ENCODE results near the gene CMTM8.
A peak's percentile ranks its signal among the peaks of the same experiment; 100 is the strongest.

The CMTM8 gene

DNA sequence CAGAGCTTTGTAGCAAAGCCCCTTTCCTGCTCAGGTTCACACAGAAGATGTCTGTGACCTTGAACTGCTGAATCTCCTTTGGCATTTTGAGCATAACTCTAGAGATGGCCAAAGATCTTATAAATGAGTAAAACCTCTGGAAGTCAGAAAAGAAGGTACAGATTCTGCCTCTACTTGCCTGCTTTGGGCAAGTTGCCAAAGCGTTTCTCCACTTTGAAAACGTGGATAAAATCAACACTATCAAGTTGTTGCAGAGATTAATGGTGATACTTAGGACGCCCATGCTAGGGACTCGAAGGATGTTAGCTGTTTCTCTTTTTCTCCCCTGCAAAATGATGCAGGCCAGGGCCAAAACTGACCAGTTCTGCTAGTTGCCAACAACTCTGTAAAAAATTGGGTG is 85.1 kb downstream of the CMTM8 start:
- no peak for DNase-seq (ENCODE audit: extremely low read depth, low read depth)
- H3K4me3 ChIP-seq (replicated peaks; ENCODE audit: low read depth, low read length): no peak overlapping the region
- TF ChIP-seq, protein P1, sequence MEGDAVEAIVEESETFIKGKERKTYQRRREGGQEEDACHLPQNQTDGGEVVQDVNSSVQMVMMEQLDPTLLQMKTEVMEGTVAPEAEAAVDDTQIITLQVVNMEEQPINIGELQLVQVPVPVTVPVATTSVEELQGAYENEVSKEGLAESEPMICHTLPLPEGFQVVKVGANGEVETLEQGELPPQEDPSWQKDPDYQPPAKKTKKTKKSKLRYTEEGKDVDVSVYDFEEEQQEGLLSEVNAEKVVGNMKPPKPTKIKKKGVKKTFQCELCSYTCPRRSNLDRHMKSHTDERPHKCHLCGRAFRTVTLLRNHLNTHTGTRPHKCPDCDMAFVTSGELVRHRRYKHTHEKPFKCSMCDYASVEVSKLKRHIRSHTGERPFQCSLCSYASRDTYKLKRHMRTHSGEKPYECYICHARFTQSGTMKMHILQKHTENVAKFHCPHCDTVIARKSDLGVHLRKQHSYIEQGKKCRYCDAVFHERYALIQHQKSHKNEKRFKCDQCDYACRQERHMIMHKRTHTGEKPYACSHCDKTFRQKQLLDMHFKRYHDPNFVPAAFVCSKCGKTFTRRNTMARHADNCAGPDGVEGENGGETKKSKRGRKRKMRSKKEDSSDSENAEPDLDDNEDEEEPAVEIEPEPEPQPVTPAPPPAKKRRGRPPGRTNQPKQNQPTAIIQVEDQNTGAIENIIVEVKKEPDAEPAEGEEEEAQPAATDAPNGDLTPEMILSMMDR (IDR thresholded peaks at IDR 0.05; ENCODE audit: low read depth, low read length, missing control alignments): no peak

DNA sequence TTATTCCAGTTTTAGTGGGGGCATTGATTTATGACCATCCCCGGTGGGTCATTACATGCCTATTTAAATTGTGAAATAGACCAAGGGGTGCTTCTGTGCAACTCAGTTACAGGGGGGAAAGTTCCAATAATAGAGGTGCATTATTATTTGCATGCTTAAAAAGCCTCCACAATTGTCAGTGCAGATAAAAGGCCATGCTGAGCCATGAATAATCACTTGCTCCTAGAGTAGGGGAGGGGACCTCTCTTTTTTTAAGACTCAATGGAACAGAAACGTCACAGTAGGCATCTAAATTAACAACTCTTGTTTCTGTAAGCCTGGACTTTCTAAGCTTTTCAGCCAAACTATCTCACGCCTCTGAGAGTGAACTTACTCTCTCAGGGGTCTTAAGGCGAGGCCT is 86.7 kb downstream of the CMTM8 start:
- TF ChIP-seq, protein P1 (IDR thresholded peaks at IDR 0.05; ENCODE audit: low read depth, low read length, missing control alignments): no peak
- no peak for DNase-seq (ENCODE audit: extremely low read depth, low read depth)
- H3K4me3 ChIP-seq (replicated peaks; ENCODE audit: low read depth, low read length): no peak overlapping the region

DNA sequence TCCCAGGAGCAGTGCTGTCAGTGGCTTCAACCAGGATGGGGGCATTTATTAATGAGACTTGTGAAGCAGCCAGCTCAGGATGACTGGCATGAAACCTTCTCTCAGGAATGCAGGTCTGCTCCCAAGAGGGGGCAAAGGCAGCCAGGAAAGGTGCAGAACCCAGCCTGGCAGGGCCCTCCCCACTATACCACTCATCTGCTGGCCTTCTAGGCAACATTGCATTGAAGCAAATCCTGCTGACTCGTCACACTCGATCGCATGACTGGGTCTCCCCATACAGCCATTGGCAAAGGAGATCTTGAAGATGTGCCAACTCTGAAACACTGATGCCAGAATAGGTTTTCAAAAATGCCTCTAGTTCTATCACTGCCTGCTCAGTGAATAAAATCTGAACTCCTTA is 87.4 kb downstream of the CMTM8 start:
- TF ChIP-seq, protein P1 (IDR thresholded peaks at IDR 0.05; ENCODE audit: low read depth, low read length, missing control alignments): no peak
- H3K4me3 ChIP-seq (replicated peaks; ENCODE audit: low read depth, low read length): no peak overlapping the region
- no peak for DNase-seq (ENCODE audit: extremely low read depth, low read depth)

DNA sequence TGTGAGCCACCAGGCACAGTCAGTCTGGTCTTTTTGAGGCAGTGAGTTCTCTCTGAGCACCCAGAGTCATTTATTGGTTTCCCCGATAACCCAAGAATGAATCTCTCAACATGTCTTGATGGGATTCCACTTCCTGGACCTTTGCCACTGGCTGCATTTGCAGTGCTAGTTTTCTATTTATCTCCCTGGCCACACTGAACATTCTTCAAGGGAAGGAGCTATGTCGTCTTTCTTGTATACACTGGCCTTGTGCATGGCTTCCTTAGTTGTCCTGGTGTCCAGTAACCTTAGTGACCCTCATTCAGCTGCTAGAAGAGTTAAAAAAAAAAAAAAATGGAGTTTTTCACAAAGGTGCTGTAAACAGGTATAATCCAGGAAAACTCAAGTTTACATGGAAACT is 88.3 kb downstream of the CMTM8 start:
- TF ChIP-seq, protein P1 (IDR thresholded peaks at IDR 0.05; ENCODE audit: low read depth, low read length, missing control alignments): no peak
- no peak overlapping the region for H3K4me3 ChIP-seq (replicated peaks; ENCODE audit: low read depth, low read length)
- DNase-seq (ENCODE audit: extremely low read depth, low read depth): no peak

DNA sequence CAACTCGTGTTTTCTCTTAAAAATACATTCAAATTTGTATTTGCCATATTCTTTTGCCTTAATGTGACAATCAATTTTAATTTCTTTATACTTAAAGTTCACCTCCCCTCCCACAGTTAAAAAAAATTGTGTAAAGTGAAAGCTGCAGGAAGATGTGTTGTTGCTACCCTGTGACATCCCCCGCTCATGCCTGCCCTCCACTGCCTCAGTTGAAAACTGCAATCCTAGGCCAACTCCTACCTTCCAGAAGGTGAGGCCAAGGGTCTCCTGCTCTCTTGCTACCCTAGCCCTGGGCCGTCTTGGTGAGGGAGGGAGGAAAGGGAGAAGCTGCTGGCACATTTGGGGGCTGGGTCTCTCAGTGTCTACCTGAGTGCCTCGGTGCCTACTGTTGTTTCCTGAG is 96.2 kb downstream of the CMTM8 start:
- no peak for DNase-seq (ENCODE audit: extremely low read depth, low read depth)
- TF ChIP-seq, protein P1 (IDR thresholded peaks at IDR 0.05; ENCODE audit: low read depth, low read length, missing control alignments): peak; percentile 17

DNA sequence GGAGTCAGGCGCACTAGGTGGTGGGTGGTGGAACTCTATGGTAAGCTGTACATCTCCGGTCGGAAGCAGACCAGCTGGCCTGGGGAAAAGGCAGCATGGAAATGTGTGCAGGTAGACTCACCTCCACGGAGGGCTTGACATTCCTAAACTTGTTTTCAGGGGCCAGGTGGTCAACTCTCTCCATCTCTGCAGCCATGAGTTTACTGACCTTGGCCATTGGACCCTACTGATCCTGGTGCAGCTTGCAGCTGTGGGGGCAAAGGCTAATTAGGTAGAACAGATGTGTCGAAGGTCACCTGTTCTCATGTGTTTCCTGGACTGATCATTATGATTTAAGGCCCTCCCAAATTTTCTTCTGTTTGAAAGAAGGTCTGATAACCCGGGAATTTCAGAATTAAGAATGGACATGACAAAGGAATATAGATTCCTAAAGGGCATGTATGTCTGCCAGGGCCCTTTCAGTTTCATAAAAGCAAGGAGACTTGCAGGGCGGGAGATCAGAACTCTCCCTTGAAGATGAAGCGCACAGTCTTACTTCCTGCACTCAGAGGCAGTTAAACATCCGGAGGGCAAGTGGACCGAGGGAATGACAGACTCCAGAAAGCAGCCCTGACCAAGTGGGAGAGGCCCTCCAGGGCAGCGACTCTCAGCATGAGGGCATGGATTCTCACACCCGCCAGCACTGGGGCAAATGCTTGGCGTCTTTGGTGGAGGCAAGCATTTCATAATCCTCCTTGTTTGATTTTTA is 97.1 kb downstream of the CMTM8 start:
- no peak overlapping the region for H3K4me3 ChIP-seq (replicated peaks; ENCODE audit: low read depth, low read length)
- no peak for DNase-seq (ENCODE audit: extremely low read depth, low read depth)
- TF ChIP-seq, protein P1 (IDR thresholded peaks at IDR 0.05; ENCODE audit: low read depth, low read length, missing control alignments): no peak

More for the DNA sequence above, 96.2 kb downstream of the CMTM8 start:
- H3K4me3 ChIP-seq (replicated peaks; ENCODE audit: low read depth, low read length): no peak overlapping the region

DNA sequence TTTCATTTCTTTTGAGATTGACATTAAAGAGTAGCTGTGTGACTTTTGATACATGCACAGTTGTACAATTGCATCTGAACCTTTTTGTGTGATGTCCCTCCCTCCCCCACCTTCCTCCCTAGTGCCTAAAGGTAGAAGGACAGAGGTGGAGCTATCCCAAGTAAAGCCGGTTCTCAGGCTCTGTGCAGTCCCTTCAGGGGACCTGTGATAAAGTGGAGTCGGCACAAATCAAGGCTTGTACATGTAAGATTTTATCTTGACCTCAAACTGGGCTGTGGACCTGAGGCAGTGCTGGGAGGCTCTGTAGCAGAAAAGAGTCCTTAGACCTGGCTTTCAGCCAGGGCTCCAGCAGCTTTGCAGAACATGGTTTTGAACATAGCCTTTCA is 97.6 kb downstream of the CMTM8 start:
- TF ChIP-seq, protein P1 (IDR thresholded peaks at IDR 0.05; ENCODE audit: low read depth, low read length, missing control alignments): no peak
- DNase-seq (ENCODE audit: extremely low read depth, low read depth): no peak
- H3K4me3 ChIP-seq (replicated peaks; ENCODE audit: low read depth, low read length): no peak overlapping the region
